ENCODE measurements around the gene PLSCR3.
A peak's percentile ranks its signal among the peaks of the same experiment; 100 is the strongest.

Gene PLSCR3

DNA sequence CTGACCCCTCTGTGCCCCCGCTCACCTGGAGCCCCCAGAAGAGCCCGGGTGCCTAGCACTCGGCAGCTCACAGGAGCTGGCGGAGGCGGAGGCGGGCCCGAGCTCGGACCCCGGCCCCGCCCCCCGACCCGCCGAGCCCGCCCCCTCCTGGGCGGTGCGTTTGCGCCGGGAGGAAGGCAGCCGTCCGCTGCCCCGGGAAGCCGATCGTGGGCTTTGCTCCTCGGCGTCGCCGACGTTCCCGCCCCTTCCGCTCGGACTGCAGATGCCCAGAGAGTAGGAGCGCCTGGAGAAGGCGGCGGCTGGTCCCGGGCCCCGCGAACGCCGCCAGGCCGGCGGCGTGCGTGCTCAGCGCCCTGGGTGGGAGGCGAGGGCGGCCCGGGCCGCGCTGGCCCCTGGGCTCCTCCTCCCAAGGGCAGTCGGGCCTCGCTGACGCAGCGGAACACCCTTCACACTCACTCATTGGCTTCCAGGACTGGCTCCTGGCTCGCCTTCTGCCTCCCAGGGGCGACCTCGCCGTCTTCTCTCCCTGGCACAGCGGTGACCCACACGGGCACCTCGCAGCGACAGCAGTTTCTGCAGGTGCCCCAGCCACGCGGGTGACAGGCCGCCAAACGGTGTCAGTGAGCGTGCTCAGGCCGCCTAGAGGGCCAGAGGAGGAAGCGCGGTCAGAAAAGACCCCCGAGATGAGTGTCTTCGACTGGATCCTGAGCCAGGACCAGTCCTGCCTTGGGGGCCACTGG lies at the start of gene PLSCR3:
Gene PLSCR3, minus strand, starts transcription at position 74 of the 740 bp plus-strand sequence. CDS start 415 bp downstream, outside the sequence.
- peak; percentile 35 to 90 (median 74) for DNase-seq

DNA sequence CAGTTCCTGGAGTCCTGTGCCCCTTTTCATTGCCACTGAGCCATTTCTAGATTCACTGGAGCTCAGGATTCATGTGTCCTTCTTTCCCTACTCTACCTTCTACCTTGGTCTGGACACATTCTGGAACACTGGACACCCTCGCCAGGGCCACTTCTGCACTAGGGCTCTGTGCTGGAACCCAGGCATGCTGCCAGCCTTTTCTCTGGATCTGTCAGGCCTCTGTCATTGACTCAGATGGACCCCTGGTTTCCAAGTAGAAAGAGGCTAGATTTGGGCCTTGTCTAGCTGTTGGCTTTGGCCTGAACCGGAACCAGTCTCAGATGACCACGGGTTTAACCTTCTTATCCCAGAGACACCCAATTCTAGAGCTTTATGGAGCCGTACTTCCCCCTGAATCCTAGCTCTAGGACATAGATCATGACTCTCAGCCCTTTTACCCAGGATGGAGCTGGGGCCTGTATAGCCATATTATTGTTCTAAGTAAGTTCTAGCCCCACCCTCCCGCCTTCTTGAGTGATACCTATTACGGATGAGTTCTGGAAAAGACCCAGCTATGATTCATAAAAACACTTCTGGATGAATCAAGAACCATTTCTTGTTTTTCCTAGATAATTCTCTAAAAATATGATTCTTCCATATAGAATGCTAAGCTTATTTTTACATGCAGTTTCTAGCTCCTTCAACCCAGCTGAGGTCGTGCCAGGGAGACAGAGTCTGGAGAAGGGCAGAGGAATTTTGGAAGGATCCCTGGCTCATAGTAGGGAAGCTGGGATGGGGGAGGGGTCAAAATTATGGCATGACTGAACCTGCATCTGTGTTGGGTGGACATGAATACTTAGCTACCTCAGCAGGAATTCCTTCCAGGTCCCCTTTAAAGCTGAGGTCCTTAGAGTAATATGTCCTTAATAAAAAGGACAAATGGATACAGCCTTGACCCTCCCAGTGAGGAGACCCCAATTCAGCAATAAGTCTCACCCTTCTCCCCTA lies 49.5 kb upstream of the PLSCR3 start:
- no peak for DNase-seq

DNA sequence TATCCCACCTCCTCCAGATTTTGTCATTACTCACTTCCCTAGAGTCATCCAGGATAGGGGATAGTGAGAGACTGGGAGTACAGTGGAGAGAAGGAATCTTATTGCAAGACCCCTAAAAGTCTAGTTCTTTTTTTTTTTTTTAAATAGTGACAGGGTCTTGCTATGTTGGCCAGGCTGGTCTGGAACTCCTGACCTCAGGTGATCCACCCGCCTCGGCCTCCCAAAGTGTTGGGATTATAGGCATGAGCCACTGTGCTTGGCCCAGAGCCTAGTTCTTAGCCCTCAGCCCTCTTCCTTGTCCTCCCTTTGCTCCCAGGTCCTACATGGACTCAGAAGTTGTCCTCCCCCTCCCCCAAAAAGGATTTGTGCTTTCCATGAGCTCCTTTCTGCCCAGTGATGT lies 47.8 kb upstream of the PLSCR3 start:
- DNase-seq = no peak

DNA sequence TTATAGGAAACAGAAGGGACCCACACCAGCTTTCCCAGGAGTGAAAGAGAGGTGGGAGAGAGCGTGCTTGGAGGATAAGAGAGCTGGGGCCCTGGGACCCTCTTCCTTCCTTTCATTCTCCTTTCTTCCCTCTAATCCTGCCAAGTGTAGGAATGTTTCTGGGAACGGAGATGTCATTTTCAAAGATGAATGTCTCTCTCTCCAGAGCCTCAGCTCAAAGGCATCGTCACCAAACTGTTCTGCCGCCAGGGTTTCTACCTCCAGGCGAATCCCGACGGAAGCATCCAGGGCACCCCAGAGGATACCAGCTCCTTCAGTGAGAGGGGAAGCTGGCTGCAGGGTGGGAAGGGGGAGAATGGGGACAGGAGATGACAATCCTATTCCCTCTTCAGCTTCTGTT lies 46.9 kb upstream of the PLSCR3 start:
- DNase-seq = no peak

DNA sequence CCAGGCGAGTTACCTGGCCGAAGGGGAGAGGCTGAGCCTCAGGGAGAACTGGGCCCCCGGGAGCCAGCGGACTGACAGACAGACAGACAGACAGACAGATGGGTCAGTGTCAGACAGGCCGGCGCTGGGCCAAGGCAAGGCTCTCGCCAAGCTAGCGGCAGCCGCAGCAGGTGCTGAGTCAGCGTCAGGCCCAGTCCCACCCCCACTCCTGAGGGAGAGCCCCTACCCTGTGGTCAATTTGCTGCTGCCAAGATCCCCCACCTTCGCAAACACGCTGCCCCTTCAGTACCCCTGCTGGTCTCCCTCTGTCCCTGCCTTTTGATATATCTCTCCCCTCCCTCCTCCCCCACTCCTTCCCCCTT lies 46.5 kb upstream of the PLSCR3 start:
- peak in 15 of 56 donors; percentile 15 to 70 (median 33) for DNase-seq

DNA sequence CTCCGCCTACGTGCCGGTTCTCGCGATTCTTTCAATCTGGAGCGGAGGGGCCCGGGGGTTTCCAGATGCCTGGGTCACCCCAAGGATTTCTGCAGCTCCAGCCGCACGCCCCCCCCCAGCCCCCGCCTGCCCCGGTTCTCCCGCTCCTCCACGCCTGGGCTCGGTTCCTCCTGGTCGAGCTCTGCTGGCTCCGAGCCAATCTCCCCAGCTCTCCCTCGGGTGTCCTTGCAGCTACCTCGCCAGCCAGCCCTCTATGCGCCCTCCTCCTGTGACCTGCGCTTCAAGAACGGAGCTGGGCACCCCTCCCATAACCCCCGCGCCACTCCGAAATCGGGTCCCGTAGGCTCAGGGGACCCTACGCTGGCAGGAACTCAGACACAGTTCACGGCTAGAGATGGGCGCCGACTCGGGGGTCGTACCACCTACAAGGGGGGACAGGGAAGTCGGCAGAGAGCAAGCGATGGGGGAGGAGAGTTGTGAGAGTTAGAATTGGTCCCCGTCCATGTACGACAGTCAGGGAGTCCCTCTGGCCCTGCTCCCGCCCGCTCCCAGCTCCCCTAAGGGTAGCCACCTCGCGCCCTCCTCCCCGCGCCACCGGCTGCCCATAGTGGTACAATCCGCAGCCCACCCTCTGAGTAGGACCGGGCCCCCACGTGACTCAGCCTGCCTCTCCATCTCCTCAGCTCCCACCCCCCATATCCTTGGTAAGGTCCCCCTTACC lies 45.9 kb upstream of the PLSCR3 start:
- peak in 14 of 56 donors; percentile 10 to 77 (median 24) for DNase-seq

DNA sequence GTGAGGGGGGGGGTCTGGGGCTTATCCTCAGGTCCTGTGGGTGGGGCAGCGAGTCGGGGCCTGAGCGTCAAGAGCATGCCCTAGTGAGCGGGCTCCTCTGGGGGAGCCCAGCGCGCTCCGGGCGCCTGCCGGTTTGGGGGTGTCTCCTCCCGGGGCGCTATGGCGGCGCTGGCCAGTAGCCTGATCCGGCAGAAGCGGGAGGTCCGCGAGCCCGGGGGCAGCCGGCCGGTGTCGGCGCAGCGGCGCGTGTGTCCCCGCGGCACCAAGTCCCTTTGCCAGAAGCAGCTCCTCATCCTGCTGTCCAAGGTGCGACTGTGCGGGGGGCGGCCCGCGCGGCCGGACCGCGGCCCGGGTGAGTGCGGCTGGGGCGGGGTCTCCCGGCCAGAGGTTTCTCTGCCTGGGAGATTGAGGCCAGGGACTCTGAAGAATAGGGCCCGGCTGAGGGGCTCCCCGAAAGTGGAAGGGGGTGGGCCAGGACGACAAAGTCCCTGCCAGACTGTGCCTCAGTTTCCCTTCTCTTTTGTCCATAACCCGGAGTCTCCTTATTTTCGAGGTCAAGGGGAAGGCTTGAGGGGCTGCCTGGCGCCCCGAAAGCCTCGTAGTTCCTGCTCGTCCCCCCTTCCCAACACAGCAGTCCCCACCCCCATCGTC lies 45.3 kb upstream of the PLSCR3 start, which contains the start of gene FGF11:
Gene FGF11, plus strand, starts transcription at position 51 of the 651 bp plus-strand sequence. Its CDS starts 109 bp downstream, at position 160.
- no peak for DNase-seq

DNA sequence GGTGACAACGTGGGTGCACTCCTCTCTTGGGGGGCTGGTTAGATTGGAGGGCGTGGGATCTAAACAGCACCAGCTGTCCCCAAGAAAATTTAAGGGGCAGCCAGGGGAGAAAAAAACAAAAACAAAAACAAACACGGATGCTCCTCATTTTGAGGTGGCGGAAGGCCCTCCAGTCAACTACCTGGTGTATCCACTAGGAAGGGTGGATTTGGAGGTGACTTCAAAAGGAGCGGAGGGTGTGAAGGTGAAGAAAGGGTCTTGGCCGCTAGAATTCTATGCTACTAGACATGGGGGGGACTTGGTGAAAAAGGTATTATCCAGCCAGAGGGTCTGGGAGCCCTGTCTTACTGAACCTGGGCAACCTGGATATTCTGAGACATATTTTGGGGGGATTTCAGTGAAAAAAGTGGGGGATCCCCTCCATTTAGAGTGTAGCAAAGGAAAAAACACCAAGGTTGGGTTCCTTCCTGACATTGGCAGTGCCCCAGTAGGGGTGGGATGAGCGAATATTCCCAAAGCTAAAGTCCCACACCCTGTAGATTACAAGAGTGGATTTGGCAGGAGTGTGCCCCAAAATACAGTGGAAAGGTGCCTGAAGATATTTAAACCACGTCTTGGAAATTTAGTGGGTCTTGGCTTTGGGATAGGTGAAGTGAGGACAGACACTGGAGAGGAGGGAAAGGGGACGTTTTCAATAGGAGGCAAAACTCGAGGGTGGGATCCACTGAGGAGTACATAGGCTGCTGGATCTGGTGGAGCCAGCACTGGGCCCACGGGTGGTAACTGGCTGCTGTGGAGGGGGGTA lies 44.5 kb upstream of the PLSCR3 start:
- no peak for DNase-seq

DNA sequence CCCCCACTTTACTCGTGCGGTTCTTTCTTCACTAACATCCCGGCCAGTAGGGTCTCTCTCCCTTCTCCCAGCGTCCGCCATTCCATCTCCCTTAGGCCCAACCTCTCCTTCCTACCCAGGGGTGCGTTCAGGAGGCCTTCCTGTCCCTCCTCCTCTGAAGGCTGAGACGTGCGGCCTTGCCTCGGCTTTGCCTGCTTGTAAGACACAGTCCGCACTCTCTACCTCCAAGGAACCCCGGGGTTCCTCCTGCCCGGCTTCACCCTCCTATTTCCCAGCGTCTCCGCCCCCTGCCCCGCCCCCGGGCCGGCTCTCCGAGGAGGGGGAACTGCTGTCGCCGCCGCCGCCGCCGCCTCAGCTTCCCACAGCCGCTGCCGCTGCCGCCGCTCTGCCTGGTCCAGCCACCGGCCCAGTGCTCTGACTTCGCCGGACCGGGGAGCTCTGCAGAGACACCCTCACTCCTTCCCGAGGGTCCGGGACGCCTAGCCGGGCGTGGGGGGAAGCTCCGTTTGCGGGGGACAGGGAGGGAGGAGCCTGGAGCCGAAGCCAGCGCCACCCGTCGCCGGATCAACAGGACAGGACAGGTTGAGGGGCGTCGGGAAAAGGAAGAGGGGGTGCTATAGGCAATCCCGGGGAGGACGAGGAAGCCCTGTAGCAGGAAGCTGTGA lies 43.8 kb upstream of the PLSCR3 start:
- DNase-seq = peak in 40 of 56 donors; percentile 16 to 72 (median 46)

DNA sequence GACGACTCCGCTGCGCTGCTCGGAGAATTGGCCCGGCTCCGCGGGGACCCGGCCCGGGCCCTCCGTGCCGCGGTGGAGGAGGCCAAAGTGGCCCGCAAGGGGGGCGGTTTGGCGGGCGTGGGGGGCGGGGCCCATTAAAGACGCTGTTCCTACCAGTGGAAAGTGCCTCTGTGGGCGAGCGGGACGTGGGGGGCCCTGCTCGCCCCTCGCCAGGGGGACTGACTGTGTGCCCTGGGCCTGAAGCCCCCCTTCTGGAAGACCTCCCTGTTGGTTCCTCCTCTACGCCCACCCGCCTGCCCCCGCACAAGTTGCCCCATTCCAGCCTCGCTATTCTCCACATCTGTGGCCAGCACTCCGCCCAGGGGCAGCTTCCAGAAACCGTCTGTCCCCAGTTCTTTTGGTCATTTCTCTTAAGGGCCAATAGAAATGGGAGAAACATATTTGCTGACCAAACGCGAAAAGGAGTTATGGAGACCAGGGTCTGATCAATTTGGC lies 43.1 kb upstream of the PLSCR3 start:
- no peak for DNase-seq

DNA sequence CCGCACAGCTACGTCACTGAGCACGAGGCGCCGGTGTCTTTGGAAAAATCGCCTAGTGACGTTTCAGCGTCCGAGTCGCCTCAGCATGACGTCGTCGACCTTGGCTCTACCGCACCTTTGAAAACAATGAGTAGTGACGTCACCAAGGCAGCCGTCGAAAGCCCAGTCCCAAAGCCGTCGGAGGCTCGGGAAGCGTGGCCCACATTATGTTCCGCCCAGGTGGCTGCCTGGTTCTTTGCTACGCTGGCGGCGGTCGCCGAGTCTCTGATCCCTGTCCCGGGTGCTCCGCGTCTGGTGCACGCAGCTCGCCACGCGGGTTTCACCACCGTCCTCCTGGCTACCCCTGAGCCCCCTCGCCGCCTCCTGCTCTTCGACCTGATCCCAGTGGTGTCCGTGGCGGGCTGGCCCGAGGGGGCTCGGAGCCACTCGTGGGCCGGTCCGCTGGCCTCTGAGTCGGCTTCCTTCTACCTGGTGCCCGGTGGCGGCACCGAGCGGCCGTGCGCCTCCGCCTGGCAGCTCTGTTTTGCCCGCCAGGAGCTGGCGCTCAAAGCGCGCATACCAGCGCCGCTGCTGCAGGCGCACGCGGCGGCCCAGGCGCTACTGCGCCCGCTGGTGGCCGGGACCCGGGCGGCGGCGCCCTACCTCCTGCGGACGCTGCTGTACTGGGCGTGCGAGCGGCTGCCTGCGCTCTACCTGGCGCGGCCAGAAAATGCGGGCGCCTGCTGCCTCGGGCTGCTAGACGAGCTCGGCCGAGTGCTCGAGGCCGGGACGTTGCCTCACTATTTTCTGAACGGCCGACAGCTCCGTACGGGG lies 42.4 kb upstream of the PLSCR3 start:
- peak in 42 of 56 donors; percentile 18 to 84 (median 56) for DNase-seq

DNA sequence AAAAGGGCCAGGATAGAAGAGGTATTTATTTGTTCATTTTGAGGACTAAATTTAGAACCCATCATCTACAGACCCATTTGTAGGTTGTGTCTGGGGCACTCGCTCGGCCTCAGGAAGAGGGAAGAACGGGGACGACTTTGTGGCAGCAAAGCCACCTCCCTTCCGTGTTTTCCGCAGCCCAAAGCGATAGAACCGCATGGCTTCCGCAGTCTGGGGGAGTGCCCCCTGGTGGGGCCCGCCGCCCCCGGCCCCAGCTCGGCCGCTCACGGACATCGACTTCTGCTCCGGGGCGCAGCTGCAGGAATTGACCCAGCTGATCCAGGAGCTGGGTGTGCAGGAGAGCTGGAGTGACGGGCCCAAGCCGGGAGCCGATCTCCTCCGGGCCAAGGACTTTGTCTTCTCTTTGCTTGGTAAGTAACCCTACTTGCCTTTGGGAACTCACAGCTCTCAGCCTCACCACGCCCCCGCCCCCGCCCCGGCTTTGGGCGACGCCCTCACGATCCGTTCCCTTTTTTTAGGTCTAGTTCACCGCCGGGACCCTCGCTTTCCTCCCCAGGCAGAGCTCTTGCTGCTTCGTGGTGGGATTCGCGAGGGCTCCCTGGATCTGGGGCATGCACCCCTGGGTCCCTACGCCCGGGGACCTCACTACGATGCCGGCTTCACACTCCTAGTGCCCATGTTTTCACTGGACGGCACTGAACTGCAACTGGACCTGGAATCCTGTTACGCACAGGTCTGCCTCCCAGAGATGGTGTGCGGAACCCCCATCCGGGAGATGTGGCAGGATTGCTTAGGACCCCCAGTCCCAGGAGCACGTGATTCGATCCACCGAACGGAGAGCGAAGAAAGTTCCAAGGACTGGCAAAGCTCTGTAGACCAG lies 41.6 kb upstream of the PLSCR3 start:
- peak in 5 of 56 donors; percentile 12 to 35 (median 29) for DNase-seq

DNA sequence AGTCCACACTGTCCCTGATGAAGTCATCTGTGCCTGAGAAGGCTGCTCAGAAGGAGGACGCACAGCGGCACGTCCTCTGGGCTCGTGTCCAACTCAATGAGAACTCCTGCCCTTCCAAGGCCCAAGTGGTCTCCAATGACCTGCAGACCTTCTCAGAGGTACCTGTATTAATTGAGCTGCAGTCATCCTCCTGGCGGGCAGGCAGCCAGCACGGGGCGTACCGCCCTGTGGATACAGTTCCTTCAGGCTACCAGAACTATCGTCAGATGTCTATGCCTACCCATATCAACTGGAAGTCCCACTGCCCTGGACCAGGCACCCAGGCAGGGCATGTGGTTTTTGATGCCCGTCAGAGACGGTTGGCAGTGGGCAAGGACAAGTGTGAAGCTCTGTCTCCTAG lies 38.0 kb upstream of the PLSCR3 start:
- DNase-seq = no peak

DNA sequence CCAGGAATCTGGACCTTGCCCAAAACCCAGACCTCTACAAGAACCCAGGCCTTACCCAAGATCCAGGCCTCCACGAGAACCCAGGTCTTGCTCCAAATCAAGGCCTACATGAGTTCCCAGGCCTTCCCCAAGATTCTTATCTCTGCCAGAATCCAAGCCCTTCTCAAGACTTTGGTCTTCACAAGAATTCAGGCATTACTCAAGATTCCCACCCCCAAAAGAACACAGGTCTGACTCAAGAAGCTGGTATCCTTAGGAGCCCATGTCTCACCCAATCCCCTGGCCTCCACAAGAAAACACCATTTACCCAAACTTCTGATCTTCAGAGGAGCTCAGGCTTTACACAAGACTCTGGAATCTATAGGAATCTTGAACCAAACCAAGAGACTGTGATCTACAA lies 36.9 kb upstream of the PLSCR3 start:
- no peak for DNase-seq

DNA sequence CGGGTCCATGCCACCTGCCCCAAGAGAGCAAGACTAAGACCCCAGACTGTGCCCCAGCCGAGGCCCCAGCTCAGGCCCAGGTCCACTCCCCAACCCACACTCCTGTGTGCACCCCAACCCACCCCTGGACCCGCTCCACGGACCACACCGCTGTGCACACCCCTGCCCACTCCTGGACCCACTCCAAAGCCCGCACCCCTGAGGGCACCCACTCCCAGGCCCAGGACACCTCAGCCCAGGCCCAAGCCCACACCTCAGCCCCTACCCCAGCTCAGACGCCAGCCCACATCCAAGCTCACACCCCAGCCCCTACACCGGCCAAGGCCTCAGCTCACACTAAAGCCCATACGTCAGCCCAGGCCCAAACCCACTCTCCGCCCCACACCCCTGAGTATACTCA lies 35.4 kb upstream of the PLSCR3 start:
- no peak for DNase-seq

DNA sequence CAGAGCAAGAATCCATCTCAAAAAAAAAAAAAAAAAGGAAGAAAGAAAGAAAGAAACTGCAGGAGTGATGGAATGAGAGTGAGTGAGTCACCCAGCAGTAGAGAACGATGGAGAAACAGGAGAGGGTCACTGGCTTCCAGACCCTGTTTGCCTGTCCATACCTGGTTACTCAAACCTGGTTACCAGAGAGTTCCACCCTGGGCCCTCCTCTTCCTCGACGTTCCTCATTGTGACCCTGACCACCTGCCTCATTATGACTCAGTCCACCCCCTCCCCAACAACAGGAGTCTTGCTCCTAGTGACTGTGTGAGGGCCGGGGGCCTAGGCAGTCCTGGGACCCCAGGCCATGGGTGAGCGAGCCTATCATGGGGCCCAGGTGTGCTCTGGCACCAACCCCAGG lies 34.2 kb upstream of the PLSCR3 start, which contains the start of gene SPEM3:
Gene SPEM3, plus strand, starts transcription at position 301 of the 400 bp plus-strand sequence. Its CDS starts 46 bp downstream, at position 347.
- no peak for DNase-seq

DNA sequence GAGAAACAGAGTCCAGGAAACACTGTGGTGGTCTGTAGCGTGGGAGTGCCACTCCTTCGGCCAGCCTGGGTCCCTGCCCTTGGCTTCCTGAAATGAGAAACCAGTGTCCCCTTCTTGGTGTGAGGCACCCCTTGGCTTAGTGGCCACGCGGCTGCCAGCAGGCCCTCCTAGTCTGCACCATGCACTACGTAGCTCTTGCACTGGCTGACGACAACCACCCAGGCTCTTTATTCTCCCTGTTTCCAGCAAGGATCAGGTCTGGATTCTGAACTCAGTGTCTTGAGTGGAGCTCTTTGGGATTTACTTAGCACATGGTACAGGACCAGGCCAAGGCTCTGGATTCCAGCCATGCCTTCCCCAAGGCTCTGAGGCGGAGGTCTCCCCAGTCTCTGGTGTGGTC lies 33.2 kb upstream of the PLSCR3 start:
- DNase-seq = no peak

Measured in amygdala (tissue), 56 donors.